Stimulated activated CD4-positive, alpha-beta T cell treated with anti-CD3 and anti-CD28 coated beads, Interleukin-1b, Interleukin-23, amount 100 ng/mL, for 48 hours (primary cell): Measurements from ENCODE around the gene FGFR2.

Experiments
- DNase-seq: peaks from one replicate; pipeline ENCODE4 v3.0.0-alpha.2; 2020

Gene FGFR2

DNA sequence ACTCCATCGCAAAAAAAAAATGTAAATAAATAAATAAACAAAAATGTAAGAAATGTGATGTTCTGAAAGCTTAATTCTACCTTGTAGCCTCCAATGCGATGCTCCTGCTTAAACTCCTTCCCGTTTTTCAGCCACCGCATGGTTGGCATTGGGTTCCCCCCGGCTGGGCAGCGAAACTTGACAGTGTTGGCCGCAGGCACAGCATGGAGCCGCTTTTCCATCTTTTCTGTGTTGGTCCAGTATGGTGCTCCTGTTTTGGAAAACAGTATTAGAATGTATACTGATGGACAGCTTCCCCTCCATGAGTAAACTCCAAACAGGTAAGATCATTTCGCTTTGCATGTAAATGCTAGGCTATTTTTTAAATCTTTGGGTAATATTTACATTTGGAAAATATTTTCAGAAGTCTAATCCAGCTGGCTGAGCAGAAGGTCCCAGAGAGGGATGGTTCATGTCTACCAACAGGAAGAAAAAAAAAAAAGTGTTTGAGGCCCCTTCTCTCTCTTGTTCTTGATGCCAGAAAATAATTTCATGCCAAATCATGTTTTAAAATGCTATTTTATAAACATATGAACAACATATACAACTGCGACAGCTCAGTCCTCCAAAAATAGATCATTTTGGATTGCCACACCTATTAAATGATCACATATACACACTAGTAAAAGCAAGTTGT, 46.9 kb downstream of the FGFR2 start:
- DNase-seq = no peak

DNA sequence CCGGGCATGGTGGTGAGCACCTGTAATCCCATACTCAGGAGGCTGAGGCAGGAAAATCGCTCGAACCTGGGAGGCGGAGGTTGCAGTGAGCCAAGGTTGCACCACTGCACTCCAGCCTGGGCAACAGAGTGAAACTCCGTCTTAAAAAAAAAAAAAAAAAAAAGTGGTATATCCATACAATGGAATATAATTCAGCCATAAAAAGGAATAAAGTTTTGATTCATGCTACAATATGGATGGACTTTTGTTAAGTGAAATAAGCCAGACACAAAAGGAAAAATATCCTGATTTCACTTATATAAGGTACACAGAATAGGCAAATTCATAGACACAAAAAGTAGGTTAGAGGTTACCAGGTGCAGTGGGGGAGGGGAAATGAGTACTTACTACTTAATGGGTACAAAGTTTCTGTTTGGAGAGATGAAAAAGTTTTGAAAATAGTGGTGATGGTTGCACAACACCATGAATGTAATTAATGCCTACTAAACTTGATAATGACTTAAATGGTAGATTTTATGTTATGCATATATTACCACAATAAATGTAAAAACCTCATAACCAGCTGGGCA, 53.9 kb downstream of the FGFR2 start:
- no peak for DNase-seq

DNA sequence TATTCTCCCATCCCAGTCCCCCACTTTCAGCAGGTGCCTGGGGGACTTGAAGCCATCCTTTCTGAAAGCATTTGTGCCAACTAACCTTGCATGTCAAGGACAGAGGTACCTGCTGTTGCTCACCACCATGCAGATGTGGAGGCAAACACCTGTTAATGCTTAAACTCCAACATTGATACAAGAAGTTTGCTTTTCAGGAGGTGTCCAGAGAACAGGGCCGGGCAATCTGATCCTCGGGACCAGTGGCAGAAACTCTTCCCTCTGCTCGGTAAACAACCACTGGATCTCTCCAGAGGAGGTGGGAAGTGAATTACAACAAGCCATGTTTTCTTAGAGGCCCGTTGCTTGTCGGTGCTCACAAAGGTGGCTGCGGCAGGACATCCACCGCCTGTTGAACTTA, 54.7 kb downstream of the FGFR2 start:
- no peak for DNase-seq

DNA sequence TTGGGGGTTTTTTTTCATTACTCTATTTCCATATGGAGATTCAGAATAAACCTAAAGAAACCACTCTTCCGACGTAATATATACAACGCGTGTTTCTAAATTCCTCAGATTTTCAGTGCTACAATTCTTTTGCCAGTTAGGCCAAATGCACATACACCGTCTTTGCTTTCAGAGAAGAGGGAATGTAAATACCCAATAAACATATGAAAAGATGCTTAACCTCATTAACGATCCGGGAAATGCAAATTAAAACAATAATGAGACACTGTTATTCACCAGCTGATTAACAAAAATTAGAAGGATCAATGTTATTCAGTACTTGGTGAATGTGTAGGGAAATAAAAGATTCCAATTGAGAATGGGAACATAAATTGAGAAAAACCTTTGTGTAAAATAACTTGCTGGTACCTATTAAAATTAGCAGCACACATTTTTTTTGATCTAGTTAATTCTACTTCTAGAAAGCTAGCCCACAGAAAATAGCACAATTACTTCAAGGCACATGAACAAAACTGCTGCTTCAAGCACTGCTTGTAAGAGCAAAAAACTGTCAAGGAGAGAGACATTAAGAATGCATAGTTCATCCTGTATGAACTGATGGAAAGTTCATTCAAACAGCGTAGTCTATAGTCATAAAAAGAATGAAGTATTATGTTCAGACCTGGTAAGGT, 56.7 kb downstream of the FGFR2 start:
- DNase-seq = no peak

DNA sequence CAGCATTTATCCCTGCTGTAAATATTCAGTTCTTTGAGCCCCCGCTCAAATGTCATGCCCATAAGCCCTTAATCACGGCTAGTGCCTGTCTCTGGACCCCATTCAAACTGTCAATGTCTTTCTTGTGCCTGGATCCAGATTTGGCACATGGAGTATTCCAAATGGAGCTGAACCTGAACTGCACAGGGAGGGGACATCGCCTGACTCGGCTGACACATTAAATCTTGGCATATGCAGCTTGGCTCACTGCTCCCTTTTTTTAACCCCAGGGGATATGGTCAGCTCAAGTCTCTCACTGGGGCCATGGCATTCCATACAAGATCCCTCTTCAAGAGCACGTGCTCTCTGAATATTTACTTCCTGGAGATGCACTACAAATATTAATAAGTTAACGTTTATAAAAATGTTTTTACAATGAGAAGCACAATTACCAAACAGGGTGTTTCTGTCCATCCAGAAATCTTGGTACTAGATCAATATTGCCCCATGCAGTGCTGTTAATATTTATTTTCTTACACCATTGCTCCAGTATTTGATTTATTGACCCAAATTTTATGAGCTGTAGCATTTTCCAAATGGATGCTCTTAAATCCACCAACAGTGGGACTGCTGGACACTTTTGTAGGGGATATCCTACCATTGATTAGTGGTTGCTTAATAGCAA, 57.4 kb downstream of the FGFR2 start:
- no peak for DNase-seq

DNA sequence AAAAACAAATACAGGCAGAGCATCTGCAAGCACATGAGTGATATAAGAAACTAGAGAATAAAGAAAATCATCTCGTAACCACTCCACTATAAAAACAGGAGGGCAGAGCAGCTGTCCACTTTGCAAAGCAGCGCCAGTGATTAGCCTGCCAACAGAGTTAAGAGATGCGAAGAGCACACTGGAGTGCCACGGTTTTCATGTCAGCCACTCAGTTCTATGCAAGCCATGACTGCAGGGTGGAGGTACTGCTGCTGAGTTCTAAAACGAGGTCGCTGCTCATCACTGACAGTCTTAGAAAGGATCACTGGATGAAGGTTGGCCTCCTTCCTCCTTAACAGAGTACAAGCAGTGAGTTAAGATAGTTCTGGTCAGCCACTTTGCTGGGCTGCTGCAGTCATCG, 58.5 kb downstream of the FGFR2 start:
- no peak for DNase-seq

DNA sequence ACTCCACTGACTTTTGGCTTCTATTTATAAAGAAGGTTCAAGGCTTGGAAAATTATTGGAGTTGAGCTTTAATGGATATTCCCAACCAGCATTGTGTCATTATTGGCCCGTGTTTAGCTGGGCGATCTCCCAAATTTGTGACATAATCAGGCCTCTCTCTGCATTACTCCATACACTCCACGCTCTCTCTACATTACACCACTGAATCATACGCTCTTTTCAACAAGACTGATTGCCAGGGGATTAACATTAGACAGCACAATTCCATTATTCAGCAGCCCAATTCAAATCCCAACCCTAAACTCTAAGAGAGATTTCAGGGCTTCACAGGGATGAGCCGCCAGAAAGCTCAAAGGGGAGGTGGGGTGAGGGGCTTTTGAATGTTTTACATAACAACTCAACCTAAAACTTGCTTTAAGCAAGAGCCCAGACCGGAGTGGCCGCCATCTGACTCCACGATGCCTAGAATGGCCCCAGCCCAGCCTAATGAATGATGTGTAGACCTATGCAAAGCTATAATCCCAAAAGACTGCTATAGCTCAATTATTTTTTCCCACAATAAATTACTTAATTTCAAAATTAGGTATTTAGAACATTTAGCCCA, 61.8 kb downstream of the FGFR2 start:
- no peak for DNase-seq

DNA sequence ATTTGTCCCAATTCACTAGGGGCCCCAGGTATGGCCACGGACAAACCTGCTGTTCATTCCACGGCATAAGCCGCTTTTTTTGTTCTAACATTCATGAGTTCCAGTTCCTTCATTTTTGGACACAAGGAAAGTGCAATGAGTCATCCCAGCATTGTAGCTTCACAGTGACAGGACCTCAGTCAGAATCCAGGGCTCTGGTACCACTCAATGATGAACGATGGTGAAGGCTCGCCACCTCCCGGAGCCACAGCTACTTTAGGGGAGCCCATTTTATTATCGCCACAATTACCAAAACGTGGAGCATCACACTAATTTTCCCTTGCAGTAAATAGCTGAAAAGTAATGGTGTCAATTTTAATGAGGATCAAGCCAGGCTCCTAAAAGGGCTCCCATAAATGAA, 62.9 kb downstream of the FGFR2 start:
- no peak for DNase-seq

DNA sequence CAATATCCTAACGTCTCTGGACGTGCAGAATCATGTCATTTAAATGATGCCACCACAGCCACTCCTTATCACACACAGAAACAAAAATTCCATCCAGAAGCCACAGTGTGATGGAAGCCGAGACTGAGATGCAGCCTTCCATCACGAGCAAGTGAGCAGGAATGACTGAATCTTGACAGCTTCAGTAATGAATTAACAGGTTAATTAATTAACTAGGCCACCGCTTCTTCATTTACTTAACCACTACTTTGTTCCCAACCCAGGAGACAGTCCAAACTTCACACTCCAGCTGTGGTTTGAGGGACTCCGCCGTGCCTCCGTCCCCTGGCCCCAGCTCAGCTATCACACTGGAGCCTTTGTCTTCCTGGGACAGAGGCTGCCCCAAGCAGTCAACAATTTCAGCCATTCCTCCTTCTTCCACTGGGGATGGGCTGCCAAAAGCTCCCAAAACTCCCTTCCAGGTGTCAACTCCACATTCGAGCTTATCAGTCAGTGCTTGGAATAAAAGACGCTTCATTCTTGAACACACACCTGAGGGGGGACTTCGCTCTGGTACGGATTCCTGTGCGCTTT, 65.9 kb downstream of the FGFR2 start:
- DNase-seq = no peak

DNA sequence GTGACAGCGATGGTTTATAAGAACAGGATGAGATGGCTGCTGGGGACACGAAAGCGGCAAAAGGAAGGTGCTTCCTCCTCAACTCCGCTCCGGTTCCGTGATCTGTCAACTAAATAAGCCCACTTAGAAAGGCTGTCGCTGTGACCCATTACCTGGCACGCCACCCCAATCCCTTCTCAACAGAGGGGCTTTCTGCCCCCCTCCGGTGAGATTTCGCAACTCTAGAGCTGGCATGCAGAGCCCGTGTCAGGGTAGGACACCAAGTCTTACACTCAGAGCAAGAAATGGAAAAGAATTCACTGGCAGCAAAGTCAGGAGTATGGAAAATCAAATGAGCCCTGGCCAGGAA, 66.4 kb downstream of the FGFR2 start:
- no peak for DNase-seq

DNA sequence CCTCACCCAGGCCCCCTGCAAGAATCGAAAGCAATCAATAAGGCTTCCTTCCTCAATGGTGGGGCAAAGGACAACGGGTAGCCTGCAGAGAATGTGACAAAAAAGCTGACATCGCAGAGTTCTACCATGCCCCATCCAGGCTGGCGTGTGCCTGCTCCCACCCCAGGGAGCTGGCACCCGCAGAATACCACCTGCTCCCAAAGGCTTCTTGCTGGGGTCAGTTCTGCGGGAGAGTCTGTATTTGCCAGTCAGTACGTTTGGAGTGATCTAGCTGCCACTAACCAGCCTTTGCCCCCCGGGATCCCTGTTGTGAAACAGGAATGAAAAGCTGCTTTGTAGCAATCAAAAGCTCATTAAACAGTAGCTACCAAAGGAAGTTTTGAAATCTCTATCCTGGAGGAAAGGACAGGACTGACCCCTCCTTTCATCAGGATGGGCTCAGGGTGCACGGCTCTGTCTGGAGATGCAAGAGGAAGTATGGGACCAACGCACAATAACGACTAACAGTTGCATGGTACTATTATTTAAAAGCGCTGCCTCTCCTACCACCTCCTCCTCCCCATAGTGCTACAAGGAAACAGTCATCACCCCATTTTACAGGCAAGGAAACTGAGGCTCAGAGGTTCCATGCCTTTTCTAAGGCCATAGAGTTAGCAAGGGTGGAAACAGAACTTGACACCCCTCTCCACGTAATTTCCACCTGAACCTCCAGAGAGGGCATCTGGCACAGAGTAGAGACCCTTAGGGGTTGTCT, 67.0 kb downstream of the FGFR2 start:
- DNase-seq = no peak

DNA sequence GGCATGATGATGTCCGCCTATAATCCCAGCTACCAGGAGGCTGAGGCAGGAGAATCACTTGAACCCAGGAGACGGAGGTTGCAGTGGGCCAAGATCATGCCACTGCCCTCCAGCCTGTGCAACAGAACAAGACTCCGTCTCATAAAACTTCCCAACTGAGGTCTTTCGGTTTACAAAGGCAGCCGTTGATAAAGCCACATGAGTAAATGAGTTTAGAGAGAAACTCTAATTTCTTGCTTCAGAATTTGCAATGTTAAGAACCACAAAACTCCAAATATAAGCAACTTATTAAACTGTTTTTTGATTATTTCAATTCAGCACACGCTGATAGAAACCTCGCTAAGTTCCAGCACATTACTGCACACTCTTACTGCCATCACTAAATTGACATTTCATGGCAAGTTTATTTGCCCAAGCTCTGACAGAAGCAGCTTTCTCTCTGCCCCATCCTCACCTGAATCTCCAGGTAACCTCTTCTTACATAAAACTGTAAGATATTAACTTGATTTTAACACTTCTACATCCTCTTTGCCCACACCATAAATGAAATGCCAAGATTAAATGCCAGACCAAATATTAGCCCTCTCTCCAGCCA, 67.7 kb downstream of the FGFR2 start:
- DNase-seq = no peak

DNA sequence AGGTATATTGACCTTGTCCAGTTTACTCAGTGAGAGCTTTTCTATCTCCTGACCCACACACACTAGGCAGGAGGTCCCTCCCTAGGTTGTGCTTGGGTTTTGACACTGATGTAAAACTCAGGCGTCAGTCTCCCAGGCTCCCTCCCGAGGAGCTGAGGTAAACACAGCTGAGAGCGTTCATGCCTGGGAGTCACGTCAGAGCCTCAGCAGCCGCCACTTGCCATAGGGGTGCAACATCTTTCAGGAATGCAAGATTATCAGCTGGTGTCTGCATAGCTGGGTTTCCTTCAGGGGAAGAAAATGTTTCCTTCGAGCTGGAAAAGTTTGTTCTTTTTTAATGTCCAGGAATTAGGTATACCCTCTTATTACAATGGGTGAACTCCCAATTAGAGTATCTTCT, 70.6 kb downstream of the FGFR2 start:
- no peak for DNase-seq

DNA sequence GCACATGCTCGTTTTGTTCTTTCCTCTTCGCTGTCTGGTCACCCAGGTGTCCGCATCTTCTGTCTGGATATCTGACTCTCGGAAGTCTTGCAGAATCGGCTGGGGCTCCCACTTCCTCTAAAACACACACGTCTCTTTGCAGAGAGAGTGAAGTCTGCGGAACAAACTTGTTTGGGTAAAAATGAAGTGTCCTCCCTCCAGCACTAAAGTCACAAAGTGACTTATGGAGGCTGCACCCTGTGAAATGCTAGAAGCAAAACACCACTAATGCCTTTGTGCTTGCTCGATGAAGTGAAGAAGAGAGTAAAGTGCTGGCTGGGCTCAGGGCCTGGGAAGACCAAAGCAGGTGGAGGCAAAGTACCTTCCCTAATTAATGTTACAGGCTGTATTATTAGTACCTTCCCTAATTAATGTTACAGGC, 71.4 kb downstream of the FGFR2 start:
- no peak for DNase-seq

DNA sequence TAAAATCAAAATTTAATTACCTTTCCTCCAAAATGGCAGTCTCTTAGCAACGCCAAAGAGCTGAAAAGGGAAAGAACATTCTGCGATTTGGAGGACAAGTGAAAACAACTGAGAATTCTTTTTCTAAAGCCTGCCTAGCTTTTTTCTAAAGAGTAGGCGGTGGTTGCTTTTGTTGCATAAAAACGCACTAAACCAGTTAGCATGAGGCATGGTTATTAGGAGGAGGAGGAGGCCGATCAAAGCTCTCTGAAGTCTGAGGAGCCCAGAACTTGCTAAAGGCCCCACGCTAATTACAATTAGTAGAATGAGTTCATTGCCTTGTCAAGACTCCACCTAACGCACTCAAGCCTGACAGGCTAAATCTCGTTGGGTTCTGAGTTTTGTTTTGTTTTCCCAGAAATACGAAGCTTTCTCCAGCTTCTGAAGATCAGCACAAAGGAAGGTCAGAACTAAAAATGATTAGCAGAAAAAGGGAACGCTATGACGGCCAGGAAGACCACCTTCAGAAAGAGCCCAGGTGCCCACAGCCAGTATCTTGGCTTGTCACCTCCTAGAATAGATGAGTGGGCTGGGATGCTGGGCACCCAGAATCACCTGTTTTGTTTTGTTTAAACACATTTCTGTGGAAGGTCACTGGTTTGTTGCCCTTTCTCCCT, 72.0 kb downstream of the FGFR2 start:
- no peak for DNase-seq

DNA sequence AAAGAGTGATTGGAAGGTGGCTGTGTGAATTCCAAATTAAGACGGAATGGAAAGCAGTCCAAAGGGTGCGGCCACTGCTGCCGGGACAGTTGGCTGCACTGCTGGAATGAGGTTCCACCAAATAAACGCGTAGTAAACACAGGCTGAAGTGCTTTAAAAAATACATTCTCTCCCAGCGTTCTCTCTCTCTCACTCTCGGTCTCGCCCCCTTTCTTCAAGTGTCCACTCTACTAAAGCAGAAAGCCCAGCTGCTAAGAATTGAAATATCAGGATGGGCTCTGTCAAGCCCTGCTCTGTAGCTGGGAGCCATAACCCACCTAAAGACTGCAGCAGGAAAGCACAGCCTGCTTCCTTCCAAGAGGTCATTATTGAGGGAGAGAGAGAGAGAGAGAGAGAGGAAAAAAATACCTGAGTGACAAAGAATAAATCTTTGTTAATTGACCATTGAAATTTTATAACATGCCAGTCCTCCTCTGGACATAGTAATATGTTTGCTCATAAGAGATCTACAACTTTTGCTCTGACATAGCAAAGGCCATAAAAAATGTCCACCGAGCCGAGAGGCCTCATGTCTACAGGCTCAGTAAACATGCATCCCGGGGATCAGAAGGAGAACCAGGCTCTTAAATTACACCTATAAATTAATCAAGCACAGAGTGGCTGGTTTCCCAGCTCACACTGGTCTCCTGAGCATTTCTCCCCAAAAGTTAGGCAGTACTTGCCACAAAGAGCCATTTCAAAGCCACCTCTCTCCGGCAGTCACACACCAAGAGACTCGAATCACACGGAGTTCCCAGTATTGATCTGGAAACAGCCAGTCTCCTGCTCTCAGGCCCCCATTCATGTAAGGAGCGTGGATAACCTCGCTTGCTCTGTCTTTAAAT, 72.8 kb downstream of the FGFR2 start:
- no peak for DNase-seq

DNA sequence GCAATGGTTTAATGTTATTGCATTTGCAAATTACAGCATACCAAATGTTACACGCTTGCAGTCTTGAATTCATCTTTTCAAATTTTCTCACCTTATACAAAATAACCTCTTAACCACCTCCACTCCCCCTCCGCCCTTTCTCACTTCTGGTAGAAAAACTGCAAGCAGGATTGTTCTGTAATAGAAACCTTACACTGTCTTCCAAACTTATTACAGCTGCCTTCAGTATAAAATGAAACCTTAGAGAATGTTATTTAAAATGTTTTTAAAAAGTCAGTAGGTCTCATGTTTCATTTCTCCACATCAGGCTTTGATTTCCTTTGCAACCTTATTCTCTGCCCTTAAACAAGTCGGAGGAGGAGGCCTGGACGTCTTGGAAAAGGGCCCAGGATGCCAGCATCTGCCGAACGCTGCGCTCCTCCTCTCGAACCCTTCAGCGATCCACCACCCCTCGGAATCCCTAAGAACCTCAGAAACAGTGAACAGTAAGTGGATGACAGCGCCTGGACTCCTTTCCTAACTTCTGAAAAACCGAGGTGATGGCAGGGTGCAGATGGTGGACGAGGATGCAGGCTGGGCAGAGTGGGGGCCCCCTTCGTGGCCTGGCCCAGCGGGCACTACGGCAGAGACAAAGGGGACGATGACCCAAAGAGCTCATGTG, 74.0 kb downstream of the FGFR2 start:
- DNase-seq = no peak

DNA sequence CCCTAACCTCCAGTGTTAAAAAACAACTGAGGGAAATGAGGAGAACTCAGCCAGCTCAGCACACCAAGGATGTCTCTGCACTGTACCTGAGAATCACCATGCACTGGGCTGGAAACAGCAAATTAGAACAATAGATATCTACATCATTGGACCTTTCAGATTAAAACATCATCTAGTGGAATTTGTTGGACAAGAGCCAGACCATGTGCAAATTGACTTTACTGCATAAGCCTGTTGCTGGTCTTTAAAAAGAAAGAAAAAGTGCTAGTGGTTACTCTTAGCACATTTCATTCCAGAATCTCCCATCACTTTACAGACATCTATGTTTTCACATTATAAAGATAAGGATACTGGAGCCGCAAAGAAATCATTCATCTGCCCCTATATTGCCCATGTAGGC, 75.4 kb downstream of the FGFR2 start:
- no peak for DNase-seq

DNA sequence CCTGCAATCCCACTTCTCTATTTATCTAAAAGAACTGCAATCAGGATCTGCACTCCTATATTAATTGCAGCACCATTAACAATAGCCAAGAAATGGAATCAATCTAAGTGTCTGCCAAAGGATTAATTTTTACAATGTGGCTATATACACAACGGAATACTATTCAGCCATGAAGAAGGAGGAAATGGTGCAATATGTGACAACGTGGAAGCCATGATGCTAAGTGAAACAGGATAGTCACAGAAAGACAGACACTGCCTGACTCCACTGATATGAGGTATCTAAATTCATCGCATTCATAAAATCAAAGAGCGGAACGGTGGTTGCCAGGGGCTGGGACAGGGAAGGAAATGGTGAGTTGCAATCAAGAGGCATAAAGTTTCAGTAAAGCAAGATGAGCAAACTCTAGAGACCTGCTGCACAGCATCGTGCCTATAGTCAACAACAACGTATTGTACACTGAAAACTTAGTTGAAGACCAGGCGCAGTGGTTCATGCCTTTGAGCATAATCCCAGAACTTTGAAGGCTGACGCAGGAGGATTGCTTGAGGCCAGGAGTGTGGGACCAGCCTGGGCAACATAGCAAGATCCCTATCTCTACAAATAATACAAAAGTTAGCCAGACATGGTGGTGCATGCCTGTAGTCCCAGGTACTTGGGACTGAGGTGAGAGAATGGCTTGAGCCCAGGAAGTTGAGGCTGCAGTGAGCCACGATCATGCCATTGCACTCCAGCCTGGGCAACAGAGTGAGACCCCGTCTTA, 76.3 kb downstream of the FGFR2 start:
- no peak for DNase-seq
